Neural cell (in vitro differentiated cells): Measurements from ENCODE around the gene FOXA3. TPM values are rescaled to one million over a fixed set of nuclear protein-coding genes. Genes with fewer than 3 reads are reported as not detected.

Experiments
- H2AFZ ChIP-seq: fragments of 200-600, 300-800 bp; sonication (generic), shearing (Covaris generic); 2 replicates; pipeline ENCODE4 v1.6.0; 2014; ENCODE audit warnings: low read depth, mild to moderate bottlenecking, antibody characterized with exemption, low read length, moderate library complexity
- H3F3A ChIP-seq: fragments of 200-600 bp; shearing (Covaris generic); 2 replicates; pipeline ENCODE4 v1.6.1; 2016; ENCODE audit warnings: mild to moderate bottlenecking, moderate library complexity, mixed read lengths, antibody characterized with exemption, low read length; ENCODE audit not compliant: insufficient read depth, poor library complexity, severe bottlenecking
- H3K27ac ChIP-seq: fragments of 200-600, 300-800 bp; sonication (generic), shearing (Covaris generic); 2 replicates; pipeline ENCODE4 v1.5.1; 2014; ENCODE audit warnings: mild to moderate bottlenecking, low read length, moderate library complexity
- H3K27me3 ChIP-seq: fragments of 300-800, 200-600 bp; sonication (generic), shearing (Covaris generic); 2 replicates; pipeline ENCODE4 v1.6.0; 2014; ENCODE audit warnings: mild to moderate bottlenecking, low read depth, low read length, moderate library complexity; ENCODE audit not compliant: insufficient read depth
- H3K36me3 ChIP-seq: fragments of 300-800, 200-600 bp; sonication (generic), shearing (Covaris generic); 2 replicates; pipeline ENCODE4 v1.5.1; 2014; ENCODE audit warnings: mild to moderate bottlenecking, antibody characterized with exemption, low read length, moderate library complexity; ENCODE audit not compliant: insufficient read depth
- H3K4me2 ChIP-seq: fragments of 300-800, 200-600 bp; sonication (generic), shearing (Covaris generic); 2 replicates; pipeline ENCODE4 v1.6.0; 2014; ENCODE audit warnings: mild to moderate bottlenecking, low read length
- H3K4me3 ChIP-seq: fragments of 300-800, 200-600 bp; sonication (generic), shearing (Covaris generic); 2 replicates; pipeline ENCODE4 v1.5.1; 2014; ENCODE audit warnings: mild to moderate bottlenecking, low read length, moderate library complexity
- H3K79me2 ChIP-seq: fragments of 200-600 bp; shearing (Covaris generic); replicated peaks from 2 replicates; pipeline ENCODE4 v1.6.0; 2014; ENCODE audit warnings: mild to moderate bottlenecking, low read length, moderate library complexity; ENCODE audit not compliant: insufficient read depth
- H3K9ac ChIP-seq: fragments of 300-800, 200-600 bp; sonication (generic), shearing (Covaris generic); 2 replicates; pipeline ENCODE4 v1.6.1; 2016; ENCODE audit warnings: mild to moderate bottlenecking, low read length, mixed read lengths
- H3K9me2 ChIP-seq: fragments of 200-600 bp; shearing (Covaris generic); 2 replicates; pipeline ENCODE4 v1.6.1; 2016; ENCODE audit warnings: mild to moderate bottlenecking, low read length, mixed read lengths; ENCODE audit not compliant: insufficient read depth
- H3K9me3 ChIP-seq: fragments of 200-600, 300-800 bp; sonication (generic), shearing (Covaris generic); 2 replicates; pipeline ENCODE4 v1.6.1; 2016; ENCODE audit warnings: mild to moderate bottlenecking, mixed run types, low read length, moderate library complexity, mixed read lengths
- H4K20me1 ChIP-seq: fragments of 200-600 bp; shearing (Covaris generic); 2 replicates; pipeline ENCODE4 v1.6.1; 2016; ENCODE audit warnings: mild to moderate bottlenecking, mixed run types; ENCODE audit not compliant: insufficient read depth
- EP300 ChIP-seq: fragments of 450-650 bp; conservative IDR thresholded peaks from 2 replicates; pipeline ENCODE4 v1.6.1; 2014; ENCODE audit warnings: antibody characterized with exemption, mild to moderate bottlenecking, moderate library complexity; ENCODE audit not compliant: poor library complexity, severe bottlenecking
- EZH2 ChIP-seq: fragments of 200-600, 300-800 bp; shearing (Covaris generic), sonication (generic); IDR thresholded peaks from 2 replicates; pipeline ENCODE4 v1.6.1; 2014; ENCODE audit warnings: antibody characterized with exemption, low read length, borderline replicate concordance, mild to moderate bottlenecking; ENCODE audit not compliant: insufficient read depth, poor library complexity, severe bottlenecking
- MXI1 ChIP-seq: fragments of 450-650 bp; conservative IDR thresholded peaks from 2 replicates; pipeline ENCODE4 v1.6.1; 2014; ENCODE audit warnings: antibody characterized with exemption, mild to moderate bottlenecking; ENCODE audit not compliant: poor library complexity, severe bottlenecking
- POLR2AphosphoS5 ChIP-seq: IDR thresholded peaks from 2 replicates; pipeline ENCODE4 v1.6.1; 2012
- RAD21 ChIP-seq: fragments of 450-650 bp; conservative IDR thresholded peaks from 2 replicates; pipeline ENCODE4 v1.6.1; 2014; ENCODE audit warnings: antibody characterized with exemption, mild to moderate bottlenecking, moderate library complexity
- SMC3 ChIP-seq: fragments of 450-650 bp; conservative IDR thresholded peaks from 2 replicates; pipeline ENCODE4 v1.6.1; 2014; ENCODE audit warnings: antibody characterized with exemption, mild to moderate bottlenecking, moderate library complexity; ENCODE audit not compliant: poor library complexity
- TAF1 ChIP-seq: IDR thresholded peaks from 2 replicates; pipeline ENCODE4 v1.6.1; 2012; ENCODE audit warnings: low read depth
- polyA plus RNA-seq: library from polyadenylated mRNA; depleted of rRNA; stranded (reverse); fragments of >200 nt; gene quantifications from 2 replicates; pipeline ENCODE4 v1.2.3, GENCODE V29; 2014
- TF ChIP-seq, protein P1 (sequence below): IDR thresholded peaks from 2 replicates; pipeline ENCODE4 v1.6.1; 2012; ENCODE audit warnings: borderline replicate concordance
- TF ChIP-seq, protein P2 (sequence below): fragments of 450-650 bp; IDR thresholded peaks from 2 replicates; pipeline ENCODE4 v1.5.1; 2014; ENCODE audit warnings: antibody characterized with exemption, mild to moderate bottlenecking, moderate library complexity; ENCODE audit not compliant: poor library complexity, severe bottlenecking

Gene FOXA3
- polyA plus RNA-seq, 1 donor from 2014 or later: not detected

DNA sequence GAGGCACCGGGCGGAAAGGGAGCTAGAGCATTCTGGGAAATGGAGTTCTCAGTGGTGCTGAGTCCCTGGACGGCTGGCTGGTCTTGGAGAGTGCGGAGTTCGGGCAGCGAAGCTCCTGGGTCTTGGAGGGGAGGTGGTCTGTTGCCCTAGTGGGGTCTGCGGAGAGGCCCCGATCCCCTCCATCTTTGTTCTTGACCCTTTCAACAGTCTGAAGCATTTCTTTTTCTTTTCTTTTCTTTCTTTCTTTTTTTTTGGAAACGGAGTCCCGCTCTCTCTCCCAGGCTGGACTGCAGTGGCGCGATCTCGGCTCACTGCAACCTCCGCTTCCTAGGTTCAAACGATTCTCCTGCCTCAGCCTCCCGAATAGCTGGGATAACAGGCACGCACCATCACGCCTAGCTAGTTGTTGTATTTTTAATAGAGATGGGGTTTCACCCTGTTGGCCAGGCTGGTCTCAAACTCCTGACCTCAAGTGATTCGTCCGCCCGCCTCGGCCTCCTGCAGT, 739 bp upstream of the FOXA3 start:
- Histone ChIP-seq H3K36me3 (no peaks in the 10 kb centered on the region), H3K27me3 (peaks cover 35% of the 10 kb centered on the region), H3K9me3 (no peaks in the 10 kb centered on the region), H4K20me1 (no peaks in the 10 kb centered on the region), H3K27ac (no peak overlapping the region), H3K9me2 (no peaks in the 10 kb centered on the region), H3K4me3 (peak overlapping the region; percentile 77), H3K79me2 (peaks cover 7% of the 10 kb centered on the region), H3F3A (no peaks in the 10 kb centered on the region), H3K9ac (no peak overlapping the region), H2AFZ (no peak overlapping the region), H3K4me2 (no peak overlapping the region)
- TF ChIP-seq EZH2 (no peak), MXI1 (no peak), TAF1 (no peak), EP300 (no peak), POLR2AphosphoS5 (no peak), SMC3 (no peak), RAD21 (no peak)
- TF ChIP-seq, protein P1, sequence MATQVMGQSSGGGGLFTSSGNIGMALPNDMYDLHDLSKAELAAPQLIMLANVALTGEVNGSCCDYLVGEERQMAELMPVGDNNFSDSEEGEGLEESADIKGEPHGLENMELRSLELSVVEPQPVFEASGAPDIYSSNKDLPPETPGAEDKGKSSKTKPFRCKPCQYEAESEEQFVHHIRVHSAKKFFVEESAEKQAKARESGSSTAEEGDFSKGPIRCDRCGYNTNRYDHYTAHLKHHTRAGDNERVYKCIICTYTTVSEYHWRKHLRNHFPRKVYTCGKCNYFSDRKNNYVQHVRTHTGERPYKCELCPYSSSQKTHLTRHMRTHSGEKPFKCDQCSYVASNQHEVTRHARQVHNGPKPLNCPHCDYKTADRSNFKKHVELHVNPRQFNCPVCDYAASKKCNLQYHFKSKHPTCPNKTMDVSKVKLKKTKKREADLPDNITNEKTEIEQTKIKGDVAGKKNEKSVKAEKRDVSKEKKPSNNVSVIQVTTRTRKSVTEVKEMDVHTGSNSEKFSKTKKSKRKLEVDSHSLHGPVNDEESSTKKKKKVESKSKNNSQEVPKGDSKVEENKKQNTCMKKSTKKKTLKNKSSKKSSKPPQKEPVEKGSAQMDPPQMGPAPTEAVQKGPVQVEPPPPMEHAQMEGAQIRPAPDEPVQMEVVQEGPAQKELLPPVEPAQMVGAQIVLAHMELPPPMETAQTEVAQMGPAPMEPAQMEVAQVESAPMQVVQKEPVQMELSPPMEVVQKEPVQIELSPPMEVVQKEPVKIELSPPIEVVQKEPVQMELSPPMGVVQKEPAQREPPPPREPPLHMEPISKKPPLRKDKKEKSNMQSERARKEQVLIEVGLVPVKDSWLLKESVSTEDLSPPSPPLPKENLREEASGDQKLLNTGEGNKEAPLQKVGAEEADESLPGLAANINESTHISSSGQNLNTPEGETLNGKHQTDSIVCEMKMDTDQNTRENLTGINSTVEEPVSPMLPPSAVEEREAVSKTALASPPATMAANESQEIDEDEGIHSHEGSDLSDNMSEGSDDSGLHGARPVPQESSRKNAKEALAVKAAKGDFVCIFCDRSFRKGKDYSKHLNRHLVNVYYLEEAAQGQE: no peak
- TF ChIP-seq, protein P2, sequence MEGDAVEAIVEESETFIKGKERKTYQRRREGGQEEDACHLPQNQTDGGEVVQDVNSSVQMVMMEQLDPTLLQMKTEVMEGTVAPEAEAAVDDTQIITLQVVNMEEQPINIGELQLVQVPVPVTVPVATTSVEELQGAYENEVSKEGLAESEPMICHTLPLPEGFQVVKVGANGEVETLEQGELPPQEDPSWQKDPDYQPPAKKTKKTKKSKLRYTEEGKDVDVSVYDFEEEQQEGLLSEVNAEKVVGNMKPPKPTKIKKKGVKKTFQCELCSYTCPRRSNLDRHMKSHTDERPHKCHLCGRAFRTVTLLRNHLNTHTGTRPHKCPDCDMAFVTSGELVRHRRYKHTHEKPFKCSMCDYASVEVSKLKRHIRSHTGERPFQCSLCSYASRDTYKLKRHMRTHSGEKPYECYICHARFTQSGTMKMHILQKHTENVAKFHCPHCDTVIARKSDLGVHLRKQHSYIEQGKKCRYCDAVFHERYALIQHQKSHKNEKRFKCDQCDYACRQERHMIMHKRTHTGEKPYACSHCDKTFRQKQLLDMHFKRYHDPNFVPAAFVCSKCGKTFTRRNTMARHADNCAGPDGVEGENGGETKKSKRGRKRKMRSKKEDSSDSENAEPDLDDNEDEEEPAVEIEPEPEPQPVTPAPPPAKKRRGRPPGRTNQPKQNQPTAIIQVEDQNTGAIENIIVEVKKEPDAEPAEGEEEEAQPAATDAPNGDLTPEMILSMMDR: no peak

DNA sequence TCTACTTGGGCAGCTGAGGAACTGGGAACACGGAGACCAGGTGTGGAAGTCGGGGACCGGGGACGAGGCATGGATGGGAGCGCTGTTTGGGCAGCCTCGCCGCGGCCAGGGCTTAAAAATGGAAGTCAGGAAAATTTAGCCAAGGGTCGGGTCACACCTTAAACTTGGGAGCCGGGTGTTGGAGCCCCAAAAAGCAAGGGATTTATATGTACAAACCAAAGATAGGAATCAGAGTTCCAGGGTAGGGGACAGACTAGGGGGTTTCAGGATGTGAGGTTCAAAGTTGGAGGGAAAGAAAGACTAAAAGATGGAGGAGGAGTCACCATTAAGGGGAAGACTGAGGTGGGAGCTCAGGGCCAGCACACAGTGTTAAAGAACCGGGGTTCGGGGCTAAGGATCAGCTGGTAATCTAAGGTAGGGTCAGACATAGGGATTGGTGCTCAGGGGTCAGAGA, 530 bp downstream of the FOXA3 start:
- Histone ChIP-seq H3K27ac (no peak overlapping the region), H3K27me3 (peaks cover 35% of the 10 kb centered on the region), H3K79me2 (peaks cover 7% of the 10 kb centered on the region), H2AFZ (no peak overlapping the region), H3K36me3 (no peaks in the 10 kb centered on the region), H3K4me2 (no peak overlapping the region), H4K20me1 (no peaks in the 10 kb centered on the region), H3K9ac (no peak overlapping the region), H3K4me3 (no peak overlapping the region), H3K9me3 (no peaks in the 10 kb centered on the region), H3F3A (no peaks in the 10 kb centered on the region), H3K9me2 (no peaks in the 10 kb centered on the region)
- TF ChIP-seq, protein P2: no peak
- TF ChIP-seq, protein P1: no peak
- no peak for TF ChIP-seq POLR2AphosphoS5
- no peak for TF ChIP-seq SMC3
- TF ChIP-seq MXI1: no peak
